HG03039 (cell line): Measurements from ENCODE around the gene ELMO1.

Source experiments
- ATAC-seq: cut with Tn5 transposase; IDR thresholded peaks from one replicate; pipeline ENCODE4 v1.9.1; 2021; ENCODE audit warnings: mild to moderate bottlenecking, moderate library complexity; ENCODE audit not compliant: unreplicated experiment

The ELMO1 gene

DNA sequence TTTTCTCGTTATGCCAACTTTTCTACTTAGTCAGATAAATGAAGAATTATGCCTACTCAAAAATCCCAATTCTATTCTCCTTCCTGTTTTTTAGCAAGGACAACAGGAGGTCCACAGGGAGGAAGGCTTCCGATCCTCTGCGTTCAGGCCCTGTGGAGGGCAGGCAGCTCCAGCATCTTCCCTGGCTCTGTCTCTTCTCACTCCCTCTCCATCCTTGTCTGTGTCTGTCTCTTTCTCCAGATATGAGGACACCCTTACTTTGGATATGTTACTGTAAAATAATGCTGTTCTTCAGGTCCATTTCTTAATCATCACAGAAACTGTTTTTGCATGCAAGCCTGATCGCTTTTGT lies 166.6 kb downstream of the ELMO1 start:
- ATAC-seq, result no peak

DNA sequence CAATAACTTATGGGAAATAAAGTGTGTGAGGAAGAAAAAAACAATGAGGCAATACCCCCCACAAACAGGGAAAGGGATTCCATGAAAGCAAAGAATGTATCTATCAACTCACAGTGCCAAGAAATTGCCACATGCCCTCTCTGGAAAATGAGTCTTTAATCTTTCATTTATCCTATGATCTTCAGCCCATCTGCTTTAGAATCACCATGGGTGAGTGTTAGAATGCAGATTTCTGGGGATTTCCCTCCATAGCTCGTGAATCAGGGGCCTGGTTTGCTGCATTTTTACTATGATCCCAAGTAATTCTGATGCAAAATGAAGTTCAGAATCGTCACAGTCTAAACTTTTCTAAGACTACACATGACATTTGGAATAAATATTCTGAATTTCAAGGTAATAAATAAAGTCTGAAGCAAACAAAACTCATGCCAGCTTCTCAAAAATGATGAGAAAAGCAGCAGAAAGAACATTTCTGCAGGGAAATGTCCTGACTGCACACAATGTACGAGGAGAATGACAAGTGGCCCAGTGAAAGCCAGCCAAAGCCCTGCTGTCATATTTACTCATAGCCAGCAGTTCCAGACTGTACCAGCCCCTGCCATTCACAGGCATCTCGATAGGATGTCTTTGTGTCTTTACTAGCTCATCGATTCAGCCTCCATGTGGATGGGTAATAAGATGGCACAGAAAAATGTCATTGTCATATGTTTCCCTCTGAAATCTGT lies 167.1 kb downstream of the ELMO1 start:
- no peak for ATAC-seq

DNA sequence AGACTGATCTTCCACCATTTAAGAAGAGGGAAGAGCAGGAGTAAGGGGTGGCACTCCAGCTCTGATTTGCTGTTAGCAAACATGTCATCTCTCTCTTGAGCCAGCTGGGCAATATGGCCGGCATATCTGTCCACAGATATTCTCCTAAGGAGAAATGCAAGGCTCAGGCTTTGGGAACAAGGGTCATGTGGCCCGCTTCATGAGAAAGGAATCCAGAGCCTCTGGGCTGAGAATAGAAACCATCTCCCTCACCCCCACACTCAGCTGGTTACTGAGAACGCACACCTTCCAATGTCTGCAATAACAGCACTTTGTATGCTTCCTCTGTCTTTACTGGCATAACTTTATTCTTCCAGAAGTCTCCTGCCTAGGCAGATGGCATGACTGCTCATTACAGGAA lies 171.2 kb downstream of the ELMO1 start:
- ATAC-seq, result no peak

DNA sequence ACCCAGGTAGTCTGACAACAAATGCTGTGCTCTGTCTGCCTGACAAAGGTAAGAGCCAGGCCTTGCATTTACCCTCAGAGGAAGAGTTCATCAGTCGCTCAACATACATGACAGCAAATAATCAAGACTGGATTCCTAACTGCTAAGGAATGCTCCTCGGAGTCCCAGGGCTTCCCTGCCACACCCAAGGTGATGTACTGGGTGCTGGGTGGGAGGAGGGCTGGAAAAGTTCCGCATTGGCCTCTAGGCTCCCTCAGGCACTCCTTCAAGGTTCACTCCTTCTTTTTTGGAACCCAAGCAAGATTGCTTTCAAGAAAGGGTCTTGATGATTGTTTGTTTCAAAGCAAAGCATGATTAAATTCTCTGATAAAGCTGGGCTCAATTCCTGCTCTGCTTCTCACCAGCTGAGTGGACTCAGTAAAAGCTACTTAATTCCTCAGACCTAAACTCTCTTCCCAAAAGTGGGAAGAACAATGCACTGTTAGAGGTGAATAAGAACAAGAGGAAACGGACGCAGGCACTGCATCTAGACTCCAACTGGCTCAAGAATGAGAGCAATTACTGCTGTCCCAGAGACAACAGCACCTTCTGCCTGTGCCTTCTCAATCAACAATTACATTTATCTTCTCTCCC lies 173.5 kb downstream of the ELMO1 start:
- no peak for ATAC-seq

DNA sequence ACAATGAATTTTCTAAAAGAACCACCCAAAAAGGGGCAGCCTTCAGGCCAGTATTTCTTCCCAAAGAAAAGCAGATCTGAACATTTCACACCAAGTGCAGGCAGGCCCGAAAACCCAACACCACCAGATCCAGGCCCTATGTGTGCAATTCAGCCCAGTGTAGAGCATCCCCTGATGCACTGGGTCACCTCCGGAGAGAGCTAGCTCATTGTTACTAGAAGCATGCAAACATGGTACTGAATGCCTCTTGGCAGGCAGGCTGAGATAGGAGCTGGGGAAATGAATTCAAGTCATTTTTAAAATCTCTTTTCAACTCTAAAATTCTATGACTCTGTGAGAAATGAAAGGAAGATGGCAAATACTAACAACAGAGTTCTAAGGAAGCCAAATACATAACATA lies 174.8 kb downstream of the ELMO1 start:
- ATAC-seq, result no peak

DNA sequence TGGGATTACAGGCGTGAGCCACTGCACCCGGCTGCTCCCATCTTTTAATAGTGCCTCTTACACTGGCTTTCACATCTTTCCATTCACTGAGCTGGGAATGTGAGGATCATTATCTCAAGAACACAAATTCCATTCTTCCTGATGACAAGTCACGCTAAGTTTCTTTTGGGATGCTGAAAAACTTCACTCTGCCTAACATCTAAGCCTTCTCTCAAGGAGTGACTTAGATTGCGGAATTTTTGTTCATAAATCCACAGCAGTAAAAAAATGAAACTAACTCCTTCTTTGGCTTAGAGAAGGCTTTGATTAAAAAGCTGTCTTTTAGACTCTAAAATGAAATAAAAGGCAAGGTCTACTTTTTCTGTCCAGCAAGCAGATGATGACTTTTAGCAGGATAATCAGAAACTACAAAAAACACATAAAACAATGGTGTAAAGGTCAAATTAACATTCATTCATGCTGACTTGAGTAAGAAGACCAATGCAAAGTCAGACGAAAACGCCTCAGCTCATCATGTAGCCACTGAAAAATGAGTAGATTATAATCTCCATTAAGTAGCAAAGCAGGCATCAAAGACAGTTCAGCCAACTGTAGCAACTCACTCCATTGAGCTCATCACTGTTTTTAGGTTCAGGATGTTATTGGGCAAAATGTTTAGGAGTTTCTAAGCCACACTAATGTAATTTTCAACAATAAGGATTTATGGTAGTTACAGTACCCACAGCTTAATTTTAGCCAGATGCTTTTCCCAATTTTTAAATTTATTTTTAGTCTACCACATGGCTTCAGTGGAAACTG lies 178.8 kb downstream of the ELMO1 start:
- no peak for ATAC-seq

DNA sequence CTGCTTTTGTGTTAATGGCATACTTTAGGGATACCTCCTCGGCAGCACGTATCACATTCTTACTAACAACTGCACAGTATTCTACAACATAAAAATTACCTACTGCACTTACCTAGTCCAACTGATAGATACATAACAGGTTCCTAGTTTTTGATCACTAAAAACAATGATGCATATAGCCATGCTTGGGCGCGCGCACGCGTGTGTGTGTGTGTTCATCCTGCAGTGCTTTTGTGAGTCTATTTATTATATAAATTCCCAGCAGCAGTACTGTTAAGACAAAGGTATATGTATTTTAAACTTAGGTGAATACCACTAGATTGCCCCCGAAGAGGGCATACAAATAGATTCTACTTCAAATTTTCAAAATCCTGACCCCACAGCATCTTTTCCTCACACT lies 181.4 kb downstream of the ELMO1 start:
- no peak for ATAC-seq

DNA sequence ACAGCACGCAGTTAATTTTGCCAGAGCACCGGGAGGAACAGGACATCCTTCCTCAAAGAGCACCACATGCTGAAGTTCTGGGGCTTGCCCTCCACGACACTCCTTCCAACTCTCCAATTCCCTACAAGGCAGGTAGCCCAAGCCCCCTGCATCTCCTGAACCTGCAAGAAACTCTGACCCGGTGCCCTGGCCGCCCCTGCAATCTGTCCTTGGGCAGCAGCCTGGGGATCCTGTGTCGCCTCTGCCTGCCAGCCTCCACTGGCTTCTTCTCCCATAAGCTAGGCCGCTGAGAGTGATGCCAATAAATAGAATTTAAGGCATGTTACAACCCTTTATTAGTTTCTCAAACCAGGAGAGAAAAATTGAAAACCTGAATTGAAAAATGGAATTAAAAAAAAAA lies 182.8 kb downstream of the ELMO1 start:
- no peak for ATAC-seq

DNA sequence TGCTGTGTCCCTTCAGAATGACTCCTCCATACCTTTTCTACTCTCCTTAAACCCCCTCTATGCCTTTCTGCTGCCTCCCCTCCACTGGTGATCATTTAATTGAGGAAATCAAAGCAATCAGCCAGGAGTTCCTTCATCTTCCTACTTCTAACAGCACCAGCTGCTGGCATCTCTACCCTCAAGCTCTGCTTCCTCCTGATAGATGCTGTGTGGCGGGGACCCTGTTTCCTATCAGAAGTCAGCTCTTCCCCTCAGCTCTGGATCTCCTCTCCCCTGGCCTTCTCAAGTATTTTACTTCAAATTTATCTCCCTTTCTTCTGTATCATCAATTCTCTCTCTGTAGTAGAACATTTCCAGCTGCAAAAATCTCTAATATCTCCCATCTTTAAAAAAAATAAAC lies 183.7 kb downstream of the ELMO1 start:
- no peak for ATAC-seq

DNA sequence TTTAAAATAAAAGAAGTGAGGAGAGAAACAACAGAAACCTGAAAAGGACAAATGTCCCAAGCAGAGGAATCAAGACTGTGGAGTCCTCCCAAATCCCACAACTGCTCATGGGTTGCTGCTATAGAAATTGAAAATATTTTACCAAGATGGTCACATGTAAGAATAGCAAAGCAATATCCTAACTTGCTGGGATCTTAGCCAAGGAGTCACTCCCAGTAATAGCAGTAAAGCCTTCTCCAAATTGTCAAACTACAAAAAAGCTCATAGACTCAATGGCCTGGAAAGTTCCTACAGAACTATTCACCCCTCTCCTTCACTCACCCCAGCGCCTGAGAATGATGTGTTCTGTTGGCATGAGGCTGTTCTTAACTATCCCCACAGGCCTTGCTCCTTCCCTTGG lies 186.5 kb downstream of the ELMO1 start:
- no peak for ATAC-seq

DNA sequence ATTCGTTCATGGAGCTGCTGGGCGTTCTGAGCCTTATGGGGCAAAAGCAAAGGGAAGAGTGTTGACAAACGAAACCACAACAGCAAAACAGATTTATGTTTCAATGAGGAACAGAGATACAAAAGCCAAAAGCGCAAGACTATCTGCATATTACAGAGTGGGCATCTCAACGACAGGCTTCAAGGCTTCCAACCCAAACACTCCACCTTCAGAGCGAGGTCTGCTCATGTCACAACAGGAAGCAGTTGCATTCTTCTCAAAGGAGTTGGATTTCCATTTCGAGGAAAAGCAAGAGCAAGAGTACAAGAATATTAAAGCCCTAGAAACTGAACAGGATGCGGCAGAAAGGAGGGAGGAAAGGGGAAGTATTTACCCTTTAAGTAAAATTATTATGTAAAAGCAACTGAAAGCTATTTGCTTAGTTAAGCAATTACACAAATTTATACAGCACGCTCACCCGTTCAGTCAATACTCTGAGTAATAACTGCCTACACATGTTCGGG lies 189.3 kb downstream of the ELMO1 start:
- ATAC-seq, result no peak

DNA sequence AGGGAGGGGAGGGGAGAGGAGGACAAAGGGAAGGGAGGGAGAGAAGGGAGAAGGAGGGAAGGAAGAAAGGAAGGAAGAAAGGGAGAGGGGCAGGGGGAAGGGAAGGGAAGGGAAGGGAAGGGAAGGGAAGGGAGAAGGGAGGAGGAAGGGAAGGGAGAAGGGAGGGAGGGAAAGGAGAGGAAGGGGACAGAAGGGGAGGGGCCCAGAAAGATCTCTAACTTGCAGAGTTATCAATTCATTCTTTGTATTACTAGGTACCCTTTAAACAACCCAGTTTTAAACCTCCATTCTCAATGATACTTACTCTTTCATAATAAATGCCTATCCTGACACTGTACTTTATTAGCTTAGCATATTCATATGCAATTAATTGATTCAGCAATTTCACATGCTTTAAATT lies 192.0 kb downstream of the ELMO1 start:
- no peak for ATAC-seq

DNA sequence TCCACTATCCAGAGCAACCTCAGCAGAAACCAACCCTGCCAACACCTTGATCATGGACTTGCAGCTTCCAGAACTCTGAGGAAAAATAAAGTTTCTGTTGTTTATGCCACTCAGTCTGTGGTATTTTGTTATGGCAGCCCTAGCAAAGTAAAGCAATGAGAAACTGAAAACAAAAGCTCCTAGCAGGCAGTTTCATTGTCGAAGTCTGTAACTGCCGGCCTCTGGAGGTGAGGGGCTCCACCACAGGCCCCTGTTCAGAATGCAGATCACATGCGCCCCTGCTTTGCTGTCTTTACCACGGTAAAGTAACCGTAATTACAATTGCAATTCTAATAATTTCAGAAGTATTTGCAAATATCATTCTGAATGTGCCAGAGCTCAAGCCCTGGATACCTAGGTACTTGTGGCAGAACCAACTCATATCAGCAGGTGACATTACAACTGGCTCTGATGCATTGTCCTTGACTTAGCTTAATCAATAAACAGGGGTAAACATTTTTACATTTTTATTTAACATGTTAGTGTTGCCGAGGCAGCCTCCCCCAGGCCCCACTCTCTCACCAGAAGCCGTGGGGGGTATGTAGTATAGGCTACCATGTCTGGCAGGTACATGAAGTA lies 193.2 kb downstream of the ELMO1 start:
- no peak for ATAC-seq

DNA sequence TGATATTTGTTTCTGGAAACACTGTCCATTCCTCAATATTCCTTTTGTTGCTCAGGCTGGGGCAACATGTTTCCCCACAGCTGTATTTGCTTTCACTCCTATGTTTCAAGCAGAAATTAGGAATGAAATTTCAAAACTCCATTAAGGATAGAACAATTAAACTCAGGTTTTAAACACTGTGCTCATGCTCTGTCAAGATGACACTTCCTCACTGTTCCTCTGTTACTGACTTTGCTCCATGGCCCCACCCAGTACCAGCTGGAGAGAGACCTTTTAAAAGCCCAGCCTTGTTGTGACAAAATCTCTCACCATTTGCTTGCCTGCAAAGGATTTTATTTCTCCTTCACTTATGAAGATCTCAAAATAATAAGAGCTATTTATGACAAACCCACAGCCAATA lies 197.4 kb downstream of the ELMO1 start:
- ATAC-seq, result no peak

DNA sequence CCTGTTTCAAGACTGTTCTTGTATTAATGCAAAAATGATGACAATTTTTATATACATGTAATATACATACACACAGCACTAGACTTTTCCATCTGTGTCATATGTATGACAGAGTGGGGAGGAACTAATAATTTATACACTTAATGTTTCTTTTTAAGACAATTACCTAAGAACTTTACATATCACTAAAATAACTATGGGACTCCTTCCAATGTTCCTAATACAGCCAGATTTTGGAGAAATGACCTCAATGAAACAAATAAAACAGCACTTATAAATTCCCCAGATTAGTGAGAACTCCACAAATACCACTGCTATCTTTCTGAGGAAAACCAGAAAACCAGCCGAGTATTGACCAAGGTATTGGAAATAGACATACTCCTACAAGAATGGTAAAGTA lies 199.4 kb downstream of the ELMO1 start:
- no peak for ATAC-seq

DNA sequence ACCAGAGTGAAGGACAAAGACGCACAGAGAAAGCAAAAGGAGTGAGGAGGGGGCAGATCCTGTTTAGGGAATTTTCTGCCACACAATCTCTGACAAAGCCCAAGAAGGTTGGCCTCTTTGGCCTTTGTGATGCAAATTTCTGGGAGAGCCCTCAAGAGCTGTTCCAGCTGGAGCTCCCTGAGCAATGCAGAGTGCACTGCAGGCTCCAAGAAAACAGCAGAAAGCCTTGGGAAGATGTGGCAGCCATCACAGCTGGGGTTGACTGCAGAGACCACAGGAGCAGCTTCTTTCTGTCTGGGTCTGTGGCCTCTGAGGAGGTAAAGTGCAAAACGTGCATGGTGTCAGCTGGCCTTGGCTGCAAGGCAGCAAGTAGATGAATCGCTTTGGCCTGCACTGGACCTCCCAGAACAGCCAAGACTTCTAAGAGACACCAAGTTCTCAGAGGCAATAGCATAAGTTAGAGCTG lies 200.2 kb downstream of the ELMO1 start:
- no peak for ATAC-seq

DNA sequence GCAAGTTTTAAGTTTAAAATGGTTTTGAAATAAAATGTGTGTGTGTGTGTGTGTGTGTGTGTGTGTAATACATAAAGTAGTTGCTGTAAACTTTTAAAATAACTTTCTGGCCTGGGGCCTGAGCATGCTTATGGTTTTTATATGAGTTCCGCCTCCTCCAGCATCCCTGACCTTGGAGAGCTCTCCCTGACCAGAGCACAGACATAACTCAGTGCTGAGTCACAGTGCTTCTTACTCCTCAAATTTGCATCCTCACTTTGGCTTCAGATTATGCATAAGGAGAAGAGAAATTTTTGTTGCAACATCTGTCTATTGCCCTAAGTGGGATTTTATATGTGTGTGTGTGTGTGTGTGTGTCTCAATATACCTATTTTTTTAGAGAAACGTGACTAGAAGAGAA lies 200.8 kb downstream of the ELMO1 start:
- no peak for ATAC-seq

DNA sequence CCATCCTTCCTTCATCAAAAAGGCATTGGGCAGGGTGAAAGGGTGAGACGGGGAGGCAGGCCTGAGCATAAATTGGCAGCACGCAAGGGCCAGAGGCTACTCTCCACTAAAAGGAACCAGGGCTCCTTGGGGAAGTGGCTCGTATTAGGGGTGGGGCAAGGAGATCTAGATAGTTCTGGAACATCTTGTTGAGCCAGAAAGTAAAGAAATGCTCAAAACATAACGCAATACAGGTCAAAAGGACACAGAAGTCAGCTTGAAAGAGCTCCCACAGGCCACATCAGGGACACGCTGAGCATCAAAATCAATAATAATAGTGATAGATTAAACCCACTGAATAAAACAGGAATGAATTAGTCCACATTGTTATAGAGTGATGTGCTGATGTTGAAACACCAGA lies 203.1 kb downstream of the ELMO1 start:
- no peak for ATAC-seq

DNA sequence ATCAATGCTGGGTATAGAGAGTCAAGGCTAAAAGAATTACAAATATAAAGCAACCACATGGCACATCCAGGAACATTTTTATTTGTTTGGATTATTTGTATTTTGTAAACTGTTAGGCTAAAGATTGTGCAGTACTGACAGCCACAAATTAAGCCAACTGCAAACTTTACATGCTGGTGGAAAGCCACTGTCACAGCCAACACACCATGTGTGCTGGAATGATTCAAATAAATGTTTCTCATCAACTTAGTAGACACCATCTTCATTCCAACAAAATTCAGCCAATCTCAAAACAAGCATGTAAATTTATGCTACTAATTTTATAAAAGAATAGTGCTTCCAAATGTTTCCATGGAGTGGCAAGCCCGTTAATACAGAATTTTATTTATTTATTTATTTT lies 211.8 kb downstream of the ELMO1 start:
- ATAC-seq, result no peak

DNA sequence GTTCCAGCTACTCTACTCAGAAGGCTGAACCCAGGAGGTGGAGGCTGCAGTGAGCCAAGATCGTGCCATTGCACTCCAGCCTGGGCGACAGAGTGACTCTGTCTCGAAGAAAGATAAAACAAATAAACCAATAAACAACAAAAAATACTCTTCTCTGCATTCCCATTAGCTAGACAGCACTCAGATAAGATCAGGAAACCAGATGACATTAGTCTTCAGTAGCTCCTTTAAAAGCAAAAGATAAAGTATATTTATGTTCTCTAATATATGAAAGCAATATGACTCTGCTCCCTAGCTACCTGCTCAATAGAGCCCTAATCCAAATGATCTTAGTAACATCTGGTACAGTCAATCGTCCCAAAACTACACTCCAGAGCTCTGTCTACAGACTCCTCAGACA lies 212.9 kb downstream of the ELMO1 start:
- no peak for ATAC-seq

DNA sequence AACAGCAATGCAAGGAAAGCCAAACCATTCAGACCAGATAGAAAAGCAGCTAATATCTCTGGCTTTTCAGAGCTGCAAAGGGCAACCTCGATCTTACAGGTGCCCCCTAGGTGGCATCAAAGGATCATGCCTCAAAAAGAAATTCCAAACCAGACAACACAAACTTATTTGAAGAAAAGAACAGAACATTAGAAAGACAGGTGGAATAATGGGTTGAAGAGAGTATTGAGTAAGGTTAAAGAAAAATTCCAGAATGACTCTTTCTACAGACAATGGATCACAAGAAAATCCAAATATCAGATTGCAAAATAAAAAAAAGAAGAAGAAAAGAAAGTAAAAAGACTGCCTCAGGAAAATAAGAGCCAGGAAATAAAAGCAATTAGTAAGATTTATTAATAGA lies 213.7 kb downstream of the ELMO1 start:
- no peak for ATAC-seq

DNA sequence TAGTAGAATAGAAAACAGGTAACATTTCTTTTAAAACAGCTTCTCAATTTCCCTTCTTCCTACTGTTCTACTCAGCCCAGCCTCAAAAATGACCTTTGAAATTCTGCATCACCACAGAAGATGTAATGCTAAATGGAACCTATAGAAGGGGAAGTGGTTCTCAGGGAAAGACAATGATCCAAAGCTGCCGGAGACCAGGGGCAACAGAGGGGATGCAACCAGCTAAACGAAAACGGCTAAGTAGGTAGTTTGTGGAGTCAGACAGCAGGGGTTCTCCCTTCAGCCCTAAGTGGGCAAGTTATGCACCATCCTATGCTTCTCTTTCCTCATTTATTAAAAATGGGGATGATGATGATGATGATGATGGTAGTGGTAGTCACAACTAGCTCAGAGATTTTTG lies 214.3 kb downstream of the ELMO1 start:
- no peak for ATAC-seq
